Tibial artery (tissue), 4 donors: ENCODE results near the gene SLC35F2.

Source experiments
- DNase-seq, 2 donors: peaks; one replicate each; pipeline ENCODE4 v3.0.0-alpha.2; 2019
- H3K27ac ChIP-seq, 2 donors: fragments of 200-600 bp; sonication (generic) in 1 of 2; 1 replicate in 1 of 2; 2 replicates in 1 of 2; pipeline ENCODE4 v1.5.1; 2018 to 2019; ENCODE audit warnings: mild to moderate bottlenecking in 1 of 2
- H3K27me3 ChIP-seq, 2 donors: fragments of 200-600 bp; sonication (generic) in 1 of 2; one replicate each; pipeline versions ENCODE4 v1.5.1 to v1.6.0; 2016 to 2019
- H3K36me3 ChIP-seq, 3 donors: fragments of 200-600 bp; sonication (generic) in 2 of 3; one replicate each; pipeline ENCODE4 v1.5.1; 2016 to 2019; ENCODE audit warnings: mild to moderate bottlenecking in 2 of 3
- H3K4me1 ChIP-seq, 4 donors: fragments of 200-600 bp; sonication (generic) in 2 of 4; 1 replicate in 3 of 4; 2 replicates in 1 of 4; pipeline ENCODE4 v1.5.1; 2016 to 2019
- H3K4me3 ChIP-seq, 2 donors: fragments of 200-600 bp; sonication (generic) in 1 of 2; 1 replicate in 1 of 2; 2 replicates in 1 of 2; pipeline ENCODE4 v1.5.1; 2018 to 2019; ENCODE audit warnings: mild to moderate bottlenecking in 2 of 2
- H3K9me3 ChIP-seq, 3 donors: fragments of 200-600 bp; sonication (generic) in 1 of 3; one replicate each; pipeline ENCODE4 v1.5.1; 2016 to 2019
- intact Hi-C: fragments of 100-400 bp; cut with DNase I; formaldehyde crosslinking; loops from one replicate; pipeline ENCODE4 v1.15.0; 2023; ENCODE audit warnings: low total_unique reads
- TF ChIP-seq, protein P1 (sequence below), 2 experiments: fragments of 200-600 bp in 1 of 2; fragments of 450-650 bp in 1 of 2; IDR thresholded peaks; one replicate each; pipeline ENCODE4 v1.5.1; 2017 to 2019; ENCODE audit warnings: antibody characterized with exemption in 2 of 2, mild to moderate bottlenecking in 1 of 2, moderate library complexity in 1 of 2

Gene SLC35F2

DNA sequence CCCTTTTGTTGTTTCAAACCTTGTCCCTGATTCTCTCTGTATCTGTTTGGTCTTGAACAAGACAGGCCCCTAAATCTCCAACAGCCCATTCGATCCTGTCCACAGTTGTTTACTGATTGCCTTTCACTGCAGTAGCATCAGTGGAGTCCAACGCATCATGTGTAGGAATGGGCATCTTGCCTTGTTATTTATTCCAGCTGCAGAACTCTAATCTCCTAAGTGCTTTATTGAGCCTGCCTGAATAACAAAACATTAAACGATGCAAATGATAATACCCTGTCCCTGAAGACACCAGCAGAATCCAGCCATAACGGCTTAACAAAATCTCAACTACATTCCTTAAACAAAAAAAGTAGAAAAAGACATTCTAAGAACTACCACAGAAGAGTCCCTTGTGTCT, 50.1 kb downstream of the SLC35F2 start:
- TF ChIP-seq, protein P1, sequence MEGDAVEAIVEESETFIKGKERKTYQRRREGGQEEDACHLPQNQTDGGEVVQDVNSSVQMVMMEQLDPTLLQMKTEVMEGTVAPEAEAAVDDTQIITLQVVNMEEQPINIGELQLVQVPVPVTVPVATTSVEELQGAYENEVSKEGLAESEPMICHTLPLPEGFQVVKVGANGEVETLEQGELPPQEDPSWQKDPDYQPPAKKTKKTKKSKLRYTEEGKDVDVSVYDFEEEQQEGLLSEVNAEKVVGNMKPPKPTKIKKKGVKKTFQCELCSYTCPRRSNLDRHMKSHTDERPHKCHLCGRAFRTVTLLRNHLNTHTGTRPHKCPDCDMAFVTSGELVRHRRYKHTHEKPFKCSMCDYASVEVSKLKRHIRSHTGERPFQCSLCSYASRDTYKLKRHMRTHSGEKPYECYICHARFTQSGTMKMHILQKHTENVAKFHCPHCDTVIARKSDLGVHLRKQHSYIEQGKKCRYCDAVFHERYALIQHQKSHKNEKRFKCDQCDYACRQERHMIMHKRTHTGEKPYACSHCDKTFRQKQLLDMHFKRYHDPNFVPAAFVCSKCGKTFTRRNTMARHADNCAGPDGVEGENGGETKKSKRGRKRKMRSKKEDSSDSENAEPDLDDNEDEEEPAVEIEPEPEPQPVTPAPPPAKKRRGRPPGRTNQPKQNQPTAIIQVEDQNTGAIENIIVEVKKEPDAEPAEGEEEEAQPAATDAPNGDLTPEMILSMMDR (IDR thresholded peaks at IDR 0.05) = no peak
- no peaks in the 10 kb centered on the region for H3K27me3 ChIP-seq
- DNase-seq = no peak
- intact Hi-C loops = no loop called here
- H3K4me3 ChIP-seq = no peak overlapping the region
- H3K36me3 ChIP-seq = no peaks in the 10 kb centered on the region
- no peaks in the 10 kb centered on the region for H3K9me3 ChIP-seq
- H3K4me1 ChIP-seq = no peaks in the 10 kb centered on the region
- H3K27ac ChIP-seq = no peak overlapping the region

DNA sequence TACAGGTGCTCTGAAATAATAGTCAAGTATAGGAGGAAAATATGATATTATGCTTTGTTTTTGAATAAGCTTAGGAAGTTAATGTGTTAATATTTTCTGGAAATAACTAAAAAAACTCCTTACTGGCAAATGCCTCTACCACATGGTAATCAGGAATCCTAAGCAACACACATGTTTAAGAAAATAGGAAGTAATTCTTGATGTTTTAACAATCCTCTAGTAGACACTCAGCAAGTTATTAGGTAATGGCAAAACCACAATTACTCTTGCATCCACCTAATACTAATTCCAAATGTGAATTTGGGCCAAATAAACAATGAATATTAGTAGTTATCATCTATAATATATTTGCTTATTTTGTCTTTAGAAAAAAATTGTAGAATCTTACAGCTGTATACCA, 53.6 kb downstream of the SLC35F2 start:
- Histone ChIP-seq H3K27ac (no peak overlapping the region), H3K4me3 (no peak overlapping the region), H3K4me1 (peaks cover 0 to 2% (median 0%) of the 10 kb centered on the region in 4 donors), H3K36me3 (no peaks in the 10 kb centered on the region), H3K27me3 (no peaks in the 10 kb centered on the region), H3K9me3 (no peaks in the 10 kb centered on the region)
- no peak for DNase-seq
- TF ChIP-seq, protein P1 (IDR thresholded peaks at IDR 0.05) = no peak
- intact Hi-C loops = no loop called here

DNA sequence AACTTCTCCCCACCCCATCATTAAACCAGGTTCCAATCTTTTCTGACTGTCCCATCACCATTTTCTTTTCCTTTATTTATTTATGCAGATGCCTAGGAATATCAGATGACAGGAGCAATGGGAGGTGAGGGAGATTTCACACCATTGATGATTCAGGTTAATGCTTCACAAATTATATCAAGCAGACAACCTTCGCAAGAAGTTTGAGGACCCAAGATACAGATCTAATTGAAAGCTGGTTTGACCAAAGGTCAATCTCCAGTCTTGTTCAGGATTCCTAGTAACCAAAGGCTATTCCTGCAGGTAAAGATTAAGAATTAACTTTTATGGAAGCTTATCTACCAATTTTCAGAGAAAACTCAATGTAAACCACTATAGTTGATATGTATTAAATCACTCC, 54.4 kb downstream of the SLC35F2 start:
- no peak for DNase-seq
- intact Hi-C loops = no loop called here
- H3K27me3 ChIP-seq = no peaks in the 10 kb centered on the region

DNA sequence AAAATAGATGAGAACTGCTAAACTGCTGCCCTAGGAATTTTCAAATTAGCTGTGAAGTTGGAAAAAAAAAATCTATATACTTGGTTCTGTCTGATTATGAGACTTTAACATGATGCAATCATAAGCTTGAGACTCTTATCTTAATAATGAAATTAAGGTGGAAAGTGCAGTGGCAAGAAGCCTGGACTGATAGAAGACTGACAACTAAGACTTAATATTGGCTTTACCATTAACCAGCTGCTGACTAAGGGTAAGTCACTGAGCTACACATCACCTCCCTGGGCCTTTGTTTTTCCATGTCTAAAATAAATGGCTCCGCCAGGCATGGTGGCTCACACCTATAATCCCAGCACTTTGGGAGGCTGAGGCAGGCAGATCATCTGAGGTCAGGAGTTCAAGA, 56.9 kb downstream of the SLC35F2 start:
- Histone ChIP-seq H3K9me3 (no peaks in the 10 kb centered on the region), H3K4me1 (peaks cover 0 to 15% (median 0%) of the 10 kb centered on the region in 4 donors), H3K36me3 (no peaks in the 10 kb centered on the region), H3K27ac (no peak overlapping the region), H3K27me3 (no peaks in the 10 kb centered on the region), H3K4me3 (no peak overlapping the region)
- intact Hi-C loops = no loop called here
- TF ChIP-seq, protein P1 (IDR thresholded peaks at IDR 0.05) = no peak
- no peak for DNase-seq

More for the DNA sequence above, 54.4 kb downstream of the SLC35F2 start:
- Histone ChIP-seq H3K4me3 (no peak overlapping the region), H3K9me3 (no peaks in the 10 kb centered on the region), H3K36me3 (no peaks in the 10 kb centered on the region), H3K4me1 (peaks cover 0 to 9% (median 0%) of the 10 kb centered on the region in 4 donors), H3K27ac (no peak overlapping the region)
- TF ChIP-seq, protein P1 (IDR thresholded peaks at IDR 0.05) = no peak

DNA sequence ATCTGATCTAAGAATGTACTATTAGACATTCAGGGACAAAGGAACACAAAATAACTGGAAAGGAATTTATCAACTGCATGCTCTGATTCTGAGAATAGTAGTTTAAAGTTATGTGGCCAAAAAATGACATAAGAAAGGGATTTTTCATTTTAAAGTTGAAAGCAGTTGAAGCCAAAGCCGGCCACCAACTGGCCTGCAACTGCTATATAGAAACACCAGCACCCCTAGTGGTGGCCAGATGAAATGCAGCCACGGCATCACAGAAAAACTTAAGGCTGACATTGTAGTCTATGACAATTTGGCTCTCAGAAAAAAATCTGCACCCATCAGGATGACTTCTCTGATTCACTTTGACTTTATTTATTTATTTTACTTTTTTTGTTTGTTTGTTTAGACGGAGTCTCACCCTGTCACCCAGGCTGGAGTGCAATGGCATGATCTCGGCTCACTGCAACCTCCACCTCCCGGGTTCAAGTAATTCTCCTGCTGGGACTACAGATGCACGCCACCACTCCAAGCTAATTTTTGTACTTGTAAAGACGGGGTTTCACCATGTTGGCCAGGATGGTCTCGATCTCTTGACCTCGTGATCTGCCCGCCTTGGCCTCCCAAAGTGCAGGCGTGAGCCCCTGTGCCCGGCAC, 59.2 kb downstream of the SLC35F2 start:
- DNase-seq = peak; percentile 82 to 84
- Histone ChIP-seq H3K36me3 (no peaks in the 10 kb centered on the region), H3K9me3 (no peaks in the 10 kb centered on the region), H3K4me3 (no peak overlapping the region), H3K27ac (peak overlapping the region in 1 of 2 donors; percentile 49), H3K4me1 (peaks cover 0 to 15% (median 0%) of the 10 kb centered on the region in 4 donors), H3K27me3 (no peaks in the 10 kb centered on the region)
- TF ChIP-seq, protein P1 (IDR thresholded peaks at IDR 0.05) = peak; percentile 74 to 93
- intact Hi-C loops = no loop called here
